NB4 (cell line): ENCODE measurements around the gene ZNF784.

Source experiments
- DNase-seq: peaks from one replicate; pipeline ENCODE4 v3.0.0; 2010; ENCODE audit warnings: low read depth
- H3K4me3 ChIP-seq: one replicate; pipeline ENCODE4 v1.5.1; 2011; ENCODE audit warnings: mild to moderate bottlenecking, low read depth, low read length, moderate library complexity
- MYC ChIP-seq: IDR thresholded peaks from 2 replicates; pipeline ENCODE4 v1.6.1; 2011; ENCODE audit warnings: low read depth, low read length
- POLR2A ChIP-seq: IDR thresholded peaks from 2 replicates; pipeline ENCODE4 v1.6.1; 2011; ENCODE audit warnings: mild to moderate bottlenecking; ENCODE audit not compliant: insufficient read length; ENCODE audit errors: extremely low read depth
- TF ChIP-seq, protein P1 (sequence below): IDR thresholded peaks from 2 replicates; pipeline ENCODE4 v1.6.1; 2011; ENCODE audit warnings: low read depth, low read length
- TF ChIP-seq, protein P2 (sequence below): IDR thresholded peaks from one replicate; pipeline ENCODE4 v1.5.1; 2012; ENCODE audit warnings: low read depth, low read length

ZNF784 gene

DNA sequence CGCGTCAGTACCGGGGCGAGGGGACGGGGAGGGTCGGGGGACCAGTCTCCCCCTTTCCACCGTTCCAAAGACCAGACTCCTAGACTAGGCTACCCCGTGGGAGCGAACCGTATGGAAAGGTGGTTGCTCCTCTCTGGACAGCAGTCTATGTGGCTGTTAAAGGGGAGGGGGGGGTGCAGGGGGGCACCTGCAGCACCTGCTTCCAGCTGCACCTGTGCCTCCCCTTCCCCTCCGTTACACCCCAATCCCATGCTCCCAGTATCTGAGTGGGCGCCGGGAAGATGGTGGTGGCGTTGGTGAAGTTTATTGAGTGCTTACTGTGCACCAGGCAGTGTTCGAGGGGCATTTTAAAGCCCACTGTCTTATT is 23.7 kb downstream of the ZNF784 start:
- TF ChIP-seq, protein P1, sequence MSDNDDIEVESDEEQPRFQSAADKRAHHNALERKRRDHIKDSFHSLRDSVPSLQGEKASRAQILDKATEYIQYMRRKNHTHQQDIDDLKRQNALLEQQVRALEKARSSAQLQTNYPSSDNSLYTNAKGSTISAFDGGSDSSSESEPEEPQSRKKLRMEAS: no peak
- TF ChIP-seq POLR2A: no peak
- TF ChIP-seq MYC: no peak
- TF ChIP-seq, protein P2, sequence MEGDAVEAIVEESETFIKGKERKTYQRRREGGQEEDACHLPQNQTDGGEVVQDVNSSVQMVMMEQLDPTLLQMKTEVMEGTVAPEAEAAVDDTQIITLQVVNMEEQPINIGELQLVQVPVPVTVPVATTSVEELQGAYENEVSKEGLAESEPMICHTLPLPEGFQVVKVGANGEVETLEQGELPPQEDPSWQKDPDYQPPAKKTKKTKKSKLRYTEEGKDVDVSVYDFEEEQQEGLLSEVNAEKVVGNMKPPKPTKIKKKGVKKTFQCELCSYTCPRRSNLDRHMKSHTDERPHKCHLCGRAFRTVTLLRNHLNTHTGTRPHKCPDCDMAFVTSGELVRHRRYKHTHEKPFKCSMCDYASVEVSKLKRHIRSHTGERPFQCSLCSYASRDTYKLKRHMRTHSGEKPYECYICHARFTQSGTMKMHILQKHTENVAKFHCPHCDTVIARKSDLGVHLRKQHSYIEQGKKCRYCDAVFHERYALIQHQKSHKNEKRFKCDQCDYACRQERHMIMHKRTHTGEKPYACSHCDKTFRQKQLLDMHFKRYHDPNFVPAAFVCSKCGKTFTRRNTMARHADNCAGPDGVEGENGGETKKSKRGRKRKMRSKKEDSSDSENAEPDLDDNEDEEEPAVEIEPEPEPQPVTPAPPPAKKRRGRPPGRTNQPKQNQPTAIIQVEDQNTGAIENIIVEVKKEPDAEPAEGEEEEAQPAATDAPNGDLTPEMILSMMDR: no peak
- no peak for DNase-seq
- peak overlapping the region; percentile 65 for H3K4me3 ChIP-seq

DNA sequence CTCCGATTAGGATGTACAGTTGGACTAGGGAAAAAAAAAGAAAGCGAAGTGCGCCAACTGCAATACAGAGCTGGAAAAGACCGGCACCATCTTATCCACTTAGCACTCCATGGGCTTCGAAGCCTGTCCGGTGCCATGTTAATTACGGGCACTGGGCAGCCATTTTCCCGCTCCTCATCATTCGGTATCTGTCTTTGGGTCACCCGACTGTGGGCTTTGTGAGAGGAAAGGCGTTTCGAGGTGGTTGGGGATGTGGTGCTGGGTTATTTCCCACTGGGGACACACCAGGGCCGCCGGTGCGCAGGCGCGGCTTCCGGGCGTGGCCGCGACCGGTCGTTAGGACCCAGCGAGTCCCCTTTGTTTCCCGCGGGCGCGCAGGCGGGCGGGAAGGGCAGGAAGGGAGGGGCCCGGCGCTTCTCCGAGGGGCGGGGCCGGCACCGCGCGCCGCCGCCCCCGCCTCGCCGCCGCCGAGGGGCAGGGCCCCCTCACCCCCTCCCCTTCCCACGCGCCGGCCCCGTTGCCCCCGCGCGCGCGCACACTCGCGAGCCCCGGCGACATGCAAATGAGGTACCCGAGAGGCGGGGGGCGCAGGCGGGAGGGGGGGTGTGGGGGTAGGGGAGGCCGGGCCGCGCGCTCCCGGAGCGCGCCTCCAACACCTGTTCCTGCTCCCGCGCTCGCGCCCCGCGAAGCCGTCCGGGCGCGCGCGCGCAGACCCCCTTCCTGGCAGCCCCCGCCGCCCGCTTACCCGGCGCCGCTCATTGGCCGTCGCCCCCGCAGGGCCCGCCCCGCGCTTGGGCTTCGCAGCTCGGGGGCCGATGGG is 24.3 kb downstream of the ZNF784 start, which contains the start of gene ZNF524:
Gene ZNF524, plus strand, starts transcription at position 447 of the 820 bp plus-strand sequence. CDS start 1,825 bp downstream, outside the sequence.
- TF ChIP-seq POLR2A: no peak
- no peak for TF ChIP-seq MYC
- TF ChIP-seq, protein P1: no peak
- TF ChIP-seq, protein P2: no peak
- H3K4me3 ChIP-seq: peak within 1 kb of the TSS; percentile 67
- peak; percentile 83 for DNase-seq

DNA sequence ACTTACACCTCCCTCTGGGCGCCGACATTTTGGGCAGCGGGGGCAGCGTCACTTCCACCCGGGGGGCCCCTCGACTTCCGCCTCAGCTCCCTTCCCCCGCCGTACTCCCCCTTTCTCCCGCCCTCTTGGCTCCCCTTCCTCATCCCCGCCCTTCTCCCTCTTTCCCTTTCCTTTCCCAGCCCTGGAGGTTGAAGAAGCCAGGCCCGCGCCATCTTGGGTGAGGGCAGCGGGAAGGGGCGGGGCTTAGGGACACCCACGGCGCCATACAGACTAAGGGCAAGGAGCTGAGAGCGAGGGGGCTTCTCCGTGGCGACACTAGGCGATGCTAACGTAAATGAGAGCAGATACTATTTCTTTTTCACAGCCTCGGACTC is 24.9 kb downstream of the ZNF784 start, which contains the start of gene FIZ1:
Gene FIZ1, minus strand, starts transcription at position 50 of the 374 bp plus-strand sequence. CDS start 1,652 bp downstream, outside the sequence.
- TF ChIP-seq, protein P2: no peak
- TF ChIP-seq, protein P1: no peak
- TF ChIP-seq POLR2A: no peak
- no peak; the same call in 1 of the 2 replicates for TF ChIP-seq MYC
- peak; percentile 96 for DNase-seq
- peak within 1 kb of the TSS; percentile 67 for H3K4me3 ChIP-seq

DNA sequence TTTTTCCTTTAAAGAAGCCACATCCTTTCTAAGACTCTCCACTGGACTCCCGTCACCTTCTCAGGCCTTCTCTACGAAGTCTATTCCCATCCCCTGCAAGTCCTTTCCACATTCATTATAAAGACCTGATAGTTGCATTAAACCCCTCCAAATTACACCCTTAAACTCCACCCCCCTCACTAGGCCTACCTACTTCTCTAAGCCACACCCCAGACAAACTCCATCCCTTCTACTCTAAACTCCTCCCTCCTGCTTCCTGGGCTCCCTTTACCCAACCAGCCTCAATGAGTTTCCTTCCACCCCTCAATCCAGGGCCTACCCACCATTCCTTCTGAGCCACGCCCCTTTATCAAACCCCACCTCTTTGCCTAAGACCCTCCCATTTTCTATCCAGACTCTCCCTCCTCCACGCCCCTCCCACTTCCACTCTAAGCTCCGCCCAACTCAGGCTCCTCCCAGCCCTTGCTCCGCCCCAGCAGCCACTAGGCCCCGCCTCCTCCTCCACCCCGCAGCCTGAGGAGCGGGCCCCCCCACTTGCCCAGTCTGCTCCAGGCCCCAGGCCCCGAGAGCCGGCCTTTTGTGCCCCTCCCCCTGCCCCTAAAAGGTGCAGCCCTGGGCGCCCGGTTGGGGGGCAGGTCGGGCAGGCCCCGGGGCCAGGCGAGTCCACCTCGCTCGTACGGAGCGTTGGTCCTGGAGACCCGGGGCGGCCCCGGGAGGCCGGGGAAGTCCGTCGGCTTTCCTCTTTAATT is 25.5 kb downstream of the ZNF784 start:
- peak overlapping the region; percentile 50 for H3K4me3 ChIP-seq
- peak; percentile 91 for DNase-seq
- no peak for TF ChIP-seq MYC
- TF ChIP-seq, protein P1: no peak; the same call in 1 of the 2 replicates

DNA sequence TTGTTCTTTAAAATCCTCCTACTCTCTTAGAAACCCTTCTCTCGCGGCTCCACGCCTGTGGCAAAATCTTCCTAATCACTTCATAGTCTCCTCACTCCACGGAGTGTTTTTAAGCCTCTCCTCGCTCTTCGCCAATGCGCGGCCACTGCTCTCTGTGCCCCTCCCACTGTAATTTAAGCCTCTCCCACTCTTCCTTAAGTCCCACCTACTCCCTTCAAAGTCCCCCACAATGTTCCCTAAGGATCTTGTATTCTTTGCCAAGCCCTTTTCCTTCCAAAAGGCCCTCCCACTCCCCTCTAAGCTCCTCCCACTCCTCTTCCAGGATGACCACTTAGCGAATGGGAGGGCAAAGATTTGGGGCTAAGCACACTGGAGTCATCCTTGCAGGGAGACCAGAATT is 26.3 kb downstream of the ZNF784 start:
- peak overlapping the region; percentile 32 for H3K4me3 ChIP-seq
- TF ChIP-seq, protein P1: no peak
- TF ChIP-seq, protein P2: no peak
- no peak for TF ChIP-seq POLR2A
- TF ChIP-seq MYC: no peak
- no peak for DNase-seq
